Adrenal gland (tissue), 5 donors: ENCODE results near the gene CCDC183.

Experiments
- CTCF ChIP-seq, 6 experiments: fragments of 450-650 bp in 4 of 6; fragments of 200-600 bp in 2 of 6; sonication (generic) in 1 of 6; IDR thresholded peaks; 1 replicate in 5 of 6; 2 replicates in 1 of 6; pipeline versions ENCODE4 v1.5.1 to v1.8.0; 2016 to 2021; ENCODE audit warnings: antibody characterized with exemption in 6 of 6, mild to moderate bottlenecking in 2 of 6, moderate library complexity in 1 of 6
- POLR2A ChIP-seq, 2 donors: fragments of 450-650 bp; IDR thresholded peaks; one replicate each; pipeline ENCODE4 v1.6.1; 2017; ENCODE audit warnings: antibody characterized with exemption in 2 of 2, mild to moderate bottlenecking in 2 of 2, moderate library complexity in 1 of 2
- donor health status: DM: no; HTN: no; CAD: no.

- TF ChIP-seq CTCF (IDR thresholded peaks at IDR 0.05) (no peak), POLR2A (IDR thresholded peaks at IDR 0.05) (no peak)
Measured at GRCh38 chr9:136831002-136831719, 35.0 kb downstream of the CCDC183 start.
